Spinal cord (tissue), 10 donors: ENCODE data around the gene ITFG1. TPM values are rescaled to one million over a fixed set of nuclear protein-coding genes. Genes with fewer than 3 reads are reported as not detected.

ENCODE experiments used
- DNase-seq, 6 donors: peaks; one replicate each; pipeline versions ENCODE4 v3.0.0 to v3.0.0-alpha.2; 2013 to 2015; ENCODE audit warnings: low spot score in 6 of 6, low read depth in 4 of 6
- H3K27ac ChIP-seq: one replicate; pipeline ENCODE4 v1.5.1; 2013; ENCODE audit warnings: low read depth, low read length, control low read depth
- H3K27me3 ChIP-seq: one replicate; pipeline ENCODE4 v1.6.1; 2013; ENCODE audit warnings: low read length; ENCODE audit not compliant: control insufficient read depth, insufficient read depth
- H3K36me3 ChIP-seq: one replicate; pipeline ENCODE4 v1.6.1; 2013; ENCODE audit warnings: low read length; ENCODE audit not compliant: control insufficient read depth, insufficient read depth
- H3K4me1 ChIP-seq: one replicate; pipeline ENCODE4 v1.6.1; 2013; ENCODE audit warnings: low read length; ENCODE audit not compliant: control insufficient read depth, insufficient read depth
- H3K4me3 ChIP-seq: one replicate; pipeline ENCODE4 v1.5.1; 2013; ENCODE audit warnings: low read depth, low read length, control low read depth
- H3K9me3 ChIP-seq: one replicate; pipeline ENCODE4 v1.6.1; 2013; ENCODE audit warnings: low read length; ENCODE audit not compliant: control insufficient read depth, insufficient read depth
- WGBS: methylation state at CpG from one replicate; pipeline ENCODE4 v1.1.5; 2013; ENCODE audit warnings: missing lambda C conversion rate; ENCODE audit not compliant: insufficient coverage; 5-methylcytosine and 5-hydroxymethylcytosine counted together
- polyA plus RNA-seq, 2 donors: library from polyadenylated mRNA; unstranded; fragments of 120-200 nt; gene quantifications; one replicate each; pipeline ENCODE4 v1.2.1, GENCODE V29; 2013; ENCODE audit not compliant: insufficient read length in 2 of 2
- total RNA-seq, 2 donors: library from RNA; depleted of rRNA in 1 of 2; stranded (reverse); fragments of 120-200 nt in 1 of 2; fragments of >200 nt in 1 of 2; gene quantifications; one replicate each; pipeline versions ENCODE4 v1.2.3 to v1.2.4, GENCODE V29; 2013 to 2014
- donor health status: healthy.

ITFG1 gene
- total and polyA plus RNA-seq, 4 donors, result 96.6 to 180 (median 127) TPM

DNA sequence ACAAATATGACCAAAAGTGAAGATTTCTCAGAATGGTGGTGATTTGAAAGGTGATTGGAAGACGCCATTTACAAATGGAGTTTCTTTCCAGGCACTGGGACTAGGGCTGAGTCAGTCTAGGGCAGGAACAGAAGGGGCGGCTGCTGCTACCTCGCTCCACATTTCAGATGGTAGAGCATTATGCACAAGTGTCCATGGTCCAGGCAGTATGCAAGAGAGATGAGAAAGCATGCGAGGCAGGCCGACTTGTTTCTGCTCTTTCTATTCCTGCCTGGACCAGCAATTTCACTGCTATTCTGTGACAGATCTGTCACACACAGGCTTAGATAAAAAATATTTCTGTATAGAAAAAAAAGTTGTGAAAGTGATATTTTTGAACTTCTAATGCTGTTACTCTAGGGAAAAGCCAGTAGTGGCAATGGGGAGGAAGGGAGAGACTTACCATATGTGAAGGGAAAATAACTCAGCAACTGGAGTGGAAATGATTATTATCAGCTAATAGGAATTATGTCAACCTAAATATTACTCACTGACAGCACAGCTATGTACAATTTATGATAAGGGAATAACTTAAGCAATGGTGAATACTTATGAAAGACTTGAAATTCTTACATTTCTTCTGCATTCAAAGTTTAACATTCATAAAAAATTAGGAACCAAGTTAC, 182.4 kb downstream of the ITFG1 start:
- Histone ChIP-seq H3K27me3 (no peaks in the 10 kb centered on the region), H3K4me1 (no peaks in the 10 kb centered on the region), H3K4me3 (no peak overlapping the region), H3K9me3 (peaks cover under 1% of the 10 kb centered on the region), H3K36me3 (no peaks in the 10 kb centered on the region), H3K27ac (no peak overlapping the region)
- DNase-seq, result peak in 1 of 6 donors; percentile 32
- WGBS, result 90% methylated on average over 3 of the region's 5 CpGs

DNA sequence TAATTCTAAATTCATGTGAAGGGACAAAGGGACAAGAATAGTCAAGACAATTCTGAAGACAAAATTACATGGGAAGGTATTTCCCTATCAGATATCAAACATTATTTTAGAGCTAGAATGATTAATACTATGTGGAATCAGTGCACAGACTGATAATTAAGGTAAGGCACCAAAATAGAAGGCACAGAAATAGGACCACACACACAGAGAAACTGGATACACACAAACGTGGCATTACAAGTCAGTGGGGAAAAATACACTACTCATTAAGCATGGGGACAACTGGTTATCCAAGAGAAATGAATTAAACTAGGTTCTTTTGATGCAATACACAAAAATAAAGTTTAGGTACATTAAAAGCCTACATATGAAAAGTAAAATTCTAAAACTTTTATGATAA, 184.3 kb downstream of the ITFG1 start:
- no peaks in the 10 kb centered on the region for H3K27me3 ChIP-seq
- no peak overlapping the region for H3K27ac ChIP-seq
- no peak for DNase-seq
- H3K4me1 ChIP-seq, result no peaks in the 10 kb centered on the region
- WGBS, result no CpG with 5 or more reads among the region's 1 CpG
- H3K9me3 ChIP-seq, result no peaks in the 10 kb centered on the region
- H3K36me3 ChIP-seq, result no peaks in the 10 kb centered on the region
- no peak overlapping the region for H3K4me3 ChIP-seq

DNA sequence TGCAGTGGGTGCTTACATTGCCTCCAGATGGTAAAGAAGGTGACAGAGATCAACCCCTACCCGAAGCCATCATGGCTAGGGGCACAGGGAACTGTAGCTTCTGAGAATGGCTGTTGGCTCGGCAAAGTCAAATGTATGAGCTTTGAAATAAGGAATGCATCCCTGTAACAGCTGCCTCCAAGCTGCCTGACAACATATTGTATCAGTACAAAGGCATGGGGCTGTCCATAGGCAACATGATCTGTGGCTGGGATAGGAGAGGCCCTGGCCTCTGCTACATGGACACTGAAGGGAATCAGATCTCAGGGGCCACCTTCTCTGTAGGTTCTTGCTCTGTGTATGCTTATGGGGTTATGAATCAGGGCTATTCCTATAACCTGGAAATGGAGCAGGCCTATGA, 197.9 kb downstream of the ITFG1 start:
- DNase-seq, result no peak
- no peaks in the 10 kb centered on the region for H3K9me3 ChIP-seq
- H3K4me3 ChIP-seq, result no peak overlapping the region
- no peaks in the 10 kb centered on the region for H3K27me3 ChIP-seq
- WGBS, result 100% methylated on average over 2 of the region's 2 CpGs
- no peak overlapping the region for H3K27ac ChIP-seq
- H3K36me3 ChIP-seq, result peaks cover 2% of the 10 kb centered on the region
- no peaks in the 10 kb centered on the region for H3K4me1 ChIP-seq

DNA sequence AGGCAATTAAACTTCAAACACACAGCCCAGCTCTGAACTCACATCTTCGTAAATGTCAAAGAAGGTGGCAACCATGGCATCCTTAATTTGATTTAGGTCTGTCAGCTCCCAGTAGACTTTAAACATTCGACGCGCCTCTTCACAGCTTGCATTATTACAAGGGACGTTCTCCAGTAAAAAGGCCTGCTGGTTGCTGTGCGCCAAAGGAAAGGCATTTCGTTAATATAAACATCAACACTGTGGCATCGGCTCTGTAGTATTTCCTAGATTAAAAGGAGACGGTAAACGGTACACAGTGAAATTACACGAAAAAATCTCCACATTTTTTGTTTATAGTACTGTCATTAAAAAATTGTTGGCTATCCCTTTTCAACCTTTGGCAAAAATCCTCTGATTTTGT, 200.4 kb downstream of the ITFG1 start:
- no peak overlapping the region for H3K27ac ChIP-seq
- peak in 1 of 6 donors; percentile 34 for DNase-seq
- WGBS, result no CpG with 5 or more reads among the region's 11 CpGs
- H3K36me3 ChIP-seq, result peaks cover 2% of the 10 kb centered on the region
- no peaks in the 10 kb centered on the region for H3K4me1 ChIP-seq
- H3K4me3 ChIP-seq, result no peak overlapping the region
- H3K27me3 ChIP-seq, result no peaks in the 10 kb centered on the region
- no peaks in the 10 kb centered on the region for H3K9me3 ChIP-seq

DNA sequence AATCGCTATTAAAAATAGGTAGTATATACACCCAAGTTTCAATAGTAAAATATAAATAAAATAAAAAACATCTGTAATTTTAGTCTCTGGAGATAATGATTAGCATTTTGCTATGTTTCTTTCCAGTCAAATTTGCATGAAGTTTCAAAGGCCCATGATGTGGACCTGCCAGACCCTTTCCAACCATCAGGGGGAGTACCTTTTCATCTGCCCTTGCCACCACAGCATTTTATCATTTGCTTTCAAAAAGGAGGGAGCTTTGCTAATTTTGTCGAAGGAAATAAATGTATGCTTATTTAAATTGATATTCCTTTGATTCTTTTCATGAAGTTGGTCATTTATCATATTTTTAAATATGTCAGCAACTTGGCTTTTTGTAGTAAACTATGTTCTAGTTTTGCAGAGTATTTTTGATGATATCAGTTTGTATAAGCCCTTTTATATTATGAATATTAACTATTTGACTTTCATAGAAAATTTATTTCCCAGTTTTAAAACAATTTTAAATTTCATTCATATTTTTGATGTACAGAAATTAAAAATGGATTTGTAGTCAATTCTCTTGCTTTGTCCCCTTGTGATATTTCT, 201.9 kb downstream of the ITFG1 start:
- no peaks in the 10 kb centered on the region for H3K27me3 ChIP-seq
- H3K27ac ChIP-seq, result no peak overlapping the region
- H3K4me3 ChIP-seq, result no peak overlapping the region
- no peaks in the 10 kb centered on the region for H3K4me1 ChIP-seq
- WGBS, result no CpG with 5 or more reads among the region's 2 CpGs
- H3K9me3 ChIP-seq, result no peaks in the 10 kb centered on the region
- DNase-seq, result no peak
- peaks cover 2% of the 10 kb centered on the region for H3K36me3 ChIP-seq

DNA sequence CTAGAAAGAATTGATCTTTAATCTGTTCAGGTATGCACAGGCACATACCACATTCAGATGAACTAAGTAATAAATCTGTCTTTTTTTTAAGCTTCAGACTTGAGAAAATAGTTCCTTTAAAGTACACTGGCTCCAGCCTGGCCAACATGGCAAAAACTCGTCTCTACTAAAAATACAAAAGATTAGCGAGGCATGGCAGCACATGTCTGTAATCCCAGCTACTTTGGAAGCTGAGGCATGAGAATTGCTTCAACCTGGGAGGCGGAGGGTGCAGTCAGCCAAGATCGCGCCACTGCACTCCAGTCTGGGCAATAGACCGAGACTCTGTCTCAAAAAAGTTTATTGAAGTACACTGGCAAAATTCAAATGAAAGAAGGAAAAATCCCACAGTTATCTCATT, 206.1 kb downstream of the ITFG1 start:
- Histone ChIP-seq H3K4me3 (no peak overlapping the region), H3K27me3 (no peaks in the 10 kb centered on the region), H3K27ac (no peak overlapping the region), H3K4me1 (no peaks in the 10 kb centered on the region), H3K9me3 (no peaks in the 10 kb centered on the region), H3K36me3 (no peaks in the 10 kb centered on the region)
- WGBS, result 63% methylated on average over 3 of the region's 6 CpGs
- no peak for DNase-seq

DNA sequence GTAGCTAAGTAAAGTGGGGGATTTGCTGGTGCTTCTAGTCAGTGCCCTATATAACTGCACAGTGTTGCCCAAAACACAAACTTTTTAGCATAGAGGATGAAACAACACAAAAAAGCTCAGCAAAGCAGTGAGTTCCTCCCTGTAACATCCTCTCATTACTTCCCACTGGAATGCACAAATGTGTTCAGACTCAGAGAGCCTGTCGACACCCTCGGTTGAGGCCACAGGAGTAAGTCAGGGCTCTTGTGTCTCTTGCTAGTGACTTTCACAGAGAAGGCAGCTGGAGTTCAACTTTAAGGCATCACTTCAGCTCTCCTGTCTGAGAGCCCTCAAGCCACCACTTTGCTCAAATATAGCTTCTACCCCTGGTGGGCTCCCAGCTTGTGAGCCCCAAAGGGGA, 209.9 kb downstream of the ITFG1 start:
- Histone ChIP-seq H3K27me3 (no peaks in the 10 kb centered on the region), H3K36me3 (no peaks in the 10 kb centered on the region), H3K4me1 (no peaks in the 10 kb centered on the region), H3K27ac (no peak overlapping the region), H3K4me3 (no peak overlapping the region), H3K9me3 (no peaks in the 10 kb centered on the region)
- 75% methylated on average over 2 of the region's 2 CpGs for WGBS
- no peak for DNase-seq

DNA sequence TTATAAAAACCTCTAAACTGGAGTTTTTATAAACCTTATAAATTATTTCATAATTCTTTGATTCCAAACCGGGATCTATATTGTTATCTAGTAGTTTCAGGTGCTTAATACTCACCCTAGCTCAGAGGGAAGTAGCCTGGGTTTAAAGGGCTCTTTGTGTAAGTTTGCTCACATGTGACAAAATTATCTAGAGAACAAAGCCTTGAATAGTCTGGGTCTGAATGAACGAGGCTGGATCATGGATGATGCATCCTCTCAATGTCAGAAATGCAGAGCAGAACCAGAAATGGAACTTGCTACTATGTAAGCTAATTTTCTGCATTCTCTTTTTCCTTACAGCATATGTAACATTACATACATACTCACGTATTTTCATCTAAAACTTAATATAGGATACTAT, 213.2 kb downstream of the ITFG1 start:
- DNase-seq, result peak in 1 of 6 donors; percentile 8
- Histone ChIP-seq H3K36me3 (no peaks in the 10 kb centered on the region), H3K27ac (no peak overlapping the region), H3K4me1 (no peaks in the 10 kb centered on the region), H3K9me3 (no peaks in the 10 kb centered on the region), H3K4me3 (no peak overlapping the region), H3K27me3 (no peaks in the 10 kb centered on the region)
- 0% methylated on average over 1 of the region's 3 CpGs for WGBS

DNA sequence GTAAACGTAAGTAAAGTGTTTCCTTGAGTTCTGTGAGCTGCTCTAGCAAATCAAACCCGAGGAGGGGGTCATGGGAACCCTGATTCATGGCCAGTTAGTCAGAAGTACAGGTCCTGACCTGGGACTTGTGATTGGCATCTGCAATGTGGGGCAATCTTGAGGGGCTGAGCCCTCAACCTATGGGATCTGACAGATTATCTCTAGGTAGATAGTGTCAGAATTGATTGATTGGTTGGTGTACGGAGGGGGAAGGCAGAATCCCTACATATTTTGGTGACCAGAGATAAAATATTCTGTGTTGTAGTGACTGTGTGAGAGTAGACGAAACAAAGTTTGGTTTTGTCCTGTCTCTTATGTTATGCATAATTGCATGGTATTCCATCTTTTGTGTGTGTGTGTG, 216.7 kb downstream of the ITFG1 start:
- no peak overlapping the region for H3K27ac ChIP-seq
- DNase-seq, result no peak
- H3K27me3 ChIP-seq, result no peaks in the 10 kb centered on the region
- no peaks in the 10 kb centered on the region for H3K9me3 ChIP-seq
- H3K4me1 ChIP-seq, result no peaks in the 10 kb centered on the region
- 100% methylated on average over 1 of the region's 4 CpGs for WGBS
- no peaks in the 10 kb centered on the region for H3K36me3 ChIP-seq
- no peak overlapping the region for H3K4me3 ChIP-seq

DNA sequence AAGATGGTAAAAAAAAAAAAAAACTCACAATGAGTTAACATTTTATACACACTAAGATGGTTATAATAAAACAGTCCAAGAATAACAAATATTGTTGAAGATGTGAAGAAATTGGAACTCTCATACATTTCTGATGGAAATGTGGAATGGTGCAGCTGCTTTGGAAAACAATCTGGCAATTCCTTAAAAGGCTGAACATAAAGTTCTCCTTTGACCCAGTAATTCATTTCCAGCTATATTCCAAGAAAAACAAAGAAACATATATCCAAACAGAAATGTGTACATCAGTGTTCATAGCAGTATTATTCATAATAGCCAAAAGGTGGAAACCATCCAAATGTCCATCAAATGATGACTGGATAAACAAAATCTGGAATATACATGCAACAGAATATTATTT, 219.8 kb downstream of the ITFG1 start:
- no peak for DNase-seq
- no peaks in the 10 kb centered on the region for H3K36me3 ChIP-seq
- H3K27ac ChIP-seq, result no peak overlapping the region

More for the DNA sequence above, 219.8 kb downstream of the ITFG1 start:
- H3K9me3 ChIP-seq, result no peaks in the 10 kb centered on the region
- H3K4me1 ChIP-seq, result no peaks in the 10 kb centered on the region
- no peak overlapping the region for H3K4me3 ChIP-seq
- no peaks in the 10 kb centered on the region for H3K27me3 ChIP-seq
